Heart right ventricle (tissue), 16 donors: ENCODE results near the gene FLNA. TPM values are rescaled to one million over a fixed set of nuclear protein-coding genes. Genes with fewer than 3 reads are reported as not detected.

Experiments
- ATAC-seq, 8 donors: fragments of 200-7000 bp; cut with Tn5 transposase; one replicate each; pipeline ENCODE4 v1.9.1; 2020; ENCODE audit warnings: mild to moderate bottlenecking in 8 of 8, moderate library complexity in 8 of 8, moderate number of reproducible peaks in 1 of 8
- DNase-seq, 2 donors: peaks; one replicate each; pipeline ENCODE4 v3.0.0-alpha.2; 2020
- H3K27ac ChIP-seq, 10 donors: fragments of 200-600 bp; sonication (generic) in 2 of 10; one replicate each; pipeline versions ENCODE4 v1.5.0 to v1.8.0; 2020 to 2022; ENCODE audit warnings: mild to moderate bottlenecking in 3 of 10
- H3K27me3 ChIP-seq, 7 donors: fragments of 200-600 bp; one replicate each; pipeline ENCODE4 v1.8.0; 2021 to 2022; ENCODE audit warnings: mild to moderate bottlenecking in 2 of 7
- H3K36me3 ChIP-seq, 9 donors: fragments of 200-600 bp; sonication (generic) in 1 of 9; one replicate each; pipeline versions ENCODE4 v1.5.0 to v1.8.0; 2020 to 2022; ENCODE audit warnings: mild to moderate bottlenecking in 2 of 9
- H3K4me1 ChIP-seq, 9 donors: fragments of 200-600 bp; sonication (generic) in 1 of 9; one replicate each; pipeline versions ENCODE4 v1.5.0 to v1.8.0; 2020 to 2022; ENCODE audit warnings: mild to moderate bottlenecking in 4 of 9
- H3K4me3 ChIP-seq, 10 donors: fragments of 200-600 bp; sonication (generic) in 2 of 10; one replicate each; pipeline versions ENCODE4 v1.5.0 to v1.8.0; 2020 to 2022; ENCODE audit warnings: mild to moderate bottlenecking in 7 of 10, moderate library complexity in 2 of 10
- H3K9me3 ChIP-seq, 11 donors: fragments of 200-600 bp in 10 of 11; sonication (generic) in 2 of 11; one replicate each; pipeline versions ENCODE4 v1.5.0 to v1.8.0; 2013 to 2022; ENCODE audit warnings: mild to moderate bottlenecking in 2 of 11, control low read depth in 1 of 11, moderate library complexity in 1 of 11
- WGBS, 2 donors: extraction: QIAGEN DNeasy Blood & Tissue Kit; methylation state at CpG; one replicate each; pipeline ENCODE4 v1.1.7; 2013; ENCODE audit warnings: inconsistent platforms in 1 of 2; 5-methylcytosine and 5-hydroxymethylcytosine counted together
- intact Hi-C, 10 donors: fragments of 100-400 bp; cut with DNase I; formaldehyde crosslinking; loops; one replicate each; pipeline versions ENCODE4 v1.11.1 to v1.14.2; 2022
- polyA plus RNA-seq, 2 donors: library from polyadenylated mRNA; stranded (reverse); fragments of 200-250 nt; gene quantifications; one replicate each; pipeline ENCODE4 v1.2.3, GENCODE V29; 2013
- total RNA-seq, 10 donors: library from RNA; stranded (reverse); fragmentation: NEBNext Ultra II Directional in 3 of 10; extraction: Animal tissue kit (Norgen Biotek cat#: 25700) in 3 of 10; gene quantifications; one replicate each; pipeline versions ENCODE4 v1.2.1 to v1.2.4, GENCODE V29; 2021 to 2023
- TF ChIP-seq, protein P1 (sequence below), 9 donors: fragments of 200-600 bp; sonication (generic) in 2 of 9; IDR thresholded peaks; one replicate each; pipeline versions ENCODE4 v1.5.0 to v1.8.0; 2021 to 2022; ENCODE audit warnings: antibody characterized with exemption in 9 of 9, mild to moderate bottlenecking in 5 of 9, moderate library complexity in 1 of 9
- donor health status: Arrhythmogenic right ventricular cardiomyopathy.
- donor health status: ischemic (EF 13 %, LVEDD 7.1; RV severe dilation, severe dysfunction).
- donor health status: healthy with polysubstance abuse.
- donor health status: DM: no; HTN: yes; CAD: no.
- donor health status: DM: no; HTN: no; CAD: no.
- donor health status: ischemic (EF 25% LVEDD 6.9; RV normal size, moderate dysfunction).
- donor health status: ischemic (EF 25% LVEDD 5.7; RV mildly dilated, moderate dysfunction).
- donor health status: healthy.
- donor health status: DM: yes; HTN: yes; CAD: no.
- donor health status: Ischemic cardiomyopathy.
- donor health status: ischemic (EF 35%, LVEDD 5.7; RV mildly dilated, moderate dysfunction).
- donor health status: nonischemic (EF 11% LVEDD 7.7; RV severe dilation, severe dysfunction).
- donor health status: DM: yes; HTN: yes; CAD: no.
- donor health status: PGD.
- donor health status: ischemic (EF 29% LVEDD 5.4; RV normal size, mild dysfunction).
- donor health status: nonischemic (EF 23%, LVEDD 6.1; RV moderate dilation, normal function).

The FLNA gene
- total and polyA plus RNA-seq, 12 donors, result 139 to 442 (median 199) TPM

DNA sequence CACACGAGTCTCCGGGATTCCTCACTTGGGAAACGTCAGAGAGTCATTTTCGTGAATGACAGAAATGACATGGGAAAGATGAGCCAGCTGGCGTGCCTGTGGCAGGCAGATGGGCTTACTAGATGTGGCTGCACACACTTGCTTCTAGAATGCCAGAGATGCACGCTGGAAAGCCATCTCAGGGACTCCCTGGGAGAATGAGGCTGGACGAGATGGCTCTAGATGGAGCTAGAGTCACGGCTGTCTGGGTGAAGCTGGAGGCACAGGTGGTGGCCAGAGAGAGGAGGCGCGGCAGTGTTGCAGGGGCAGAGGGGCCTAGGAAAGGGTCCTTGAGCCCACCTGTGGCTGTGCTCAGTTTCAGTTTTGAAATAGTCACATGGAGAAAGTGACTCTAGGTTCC is 52.8 kb downstream of the FLNA start:
- H3K4me3 ChIP-seq, result no peak overlapping the region
- WGBS, 2 donors, result 45 to 50% methylated on average over 10 of the region's 10 CpGs
- TF ChIP-seq, protein P1, sequence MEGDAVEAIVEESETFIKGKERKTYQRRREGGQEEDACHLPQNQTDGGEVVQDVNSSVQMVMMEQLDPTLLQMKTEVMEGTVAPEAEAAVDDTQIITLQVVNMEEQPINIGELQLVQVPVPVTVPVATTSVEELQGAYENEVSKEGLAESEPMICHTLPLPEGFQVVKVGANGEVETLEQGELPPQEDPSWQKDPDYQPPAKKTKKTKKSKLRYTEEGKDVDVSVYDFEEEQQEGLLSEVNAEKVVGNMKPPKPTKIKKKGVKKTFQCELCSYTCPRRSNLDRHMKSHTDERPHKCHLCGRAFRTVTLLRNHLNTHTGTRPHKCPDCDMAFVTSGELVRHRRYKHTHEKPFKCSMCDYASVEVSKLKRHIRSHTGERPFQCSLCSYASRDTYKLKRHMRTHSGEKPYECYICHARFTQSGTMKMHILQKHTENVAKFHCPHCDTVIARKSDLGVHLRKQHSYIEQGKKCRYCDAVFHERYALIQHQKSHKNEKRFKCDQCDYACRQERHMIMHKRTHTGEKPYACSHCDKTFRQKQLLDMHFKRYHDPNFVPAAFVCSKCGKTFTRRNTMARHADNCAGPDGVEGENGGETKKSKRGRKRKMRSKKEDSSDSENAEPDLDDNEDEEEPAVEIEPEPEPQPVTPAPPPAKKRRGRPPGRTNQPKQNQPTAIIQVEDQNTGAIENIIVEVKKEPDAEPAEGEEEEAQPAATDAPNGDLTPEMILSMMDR (IDR thresholded peaks at IDR 0.05), result peak in 5 of 9 donors; percentile 14 to 46 (median 25)
- ATAC-seq (peak in 5 of 8 donors; percentile 45 to 76 (median 66)), DNase-seq (peak in 1 of 2 donors; percentile 24)
- peaks cover 0 to 59% (median 0%) of the 10 kb centered on the region in 7 donors for H3K27me3 ChIP-seq
- H3K4me1 ChIP-seq, result peaks cover 0 to 16% (median 8%) of the 10 kb centered on the region in 9 donors
- no peaks in the 10 kb centered on the region for H3K36me3 ChIP-seq
- intact Hi-C loops, result no loop called here
- no peak overlapping the region for H3K27ac ChIP-seq
- no peaks in the 10 kb centered on the region for H3K9me3 ChIP-seq

DNA sequence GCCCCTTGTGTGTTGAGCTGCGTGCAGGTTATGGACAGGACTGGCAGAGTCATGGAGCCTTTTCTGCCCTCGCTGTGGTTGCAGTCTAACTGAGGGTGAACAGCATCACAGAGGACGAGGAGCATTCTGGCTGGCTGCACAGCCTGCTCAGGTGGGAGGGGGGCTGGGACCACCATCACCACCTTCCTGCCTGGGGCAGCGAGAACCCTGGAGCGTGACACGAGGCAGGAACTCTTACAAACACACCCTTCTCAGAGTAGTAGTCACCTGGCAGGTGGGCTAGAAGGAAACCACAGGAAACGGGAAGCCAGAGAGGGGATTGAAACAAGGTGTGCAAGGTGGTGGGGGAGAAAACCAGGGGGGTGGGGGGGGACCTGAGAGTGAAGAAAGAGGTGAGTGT is 53.3 kb downstream of the FLNA start:
- peaks cover 0 to 12% (median 3%) of the 10 kb centered on the region in 9 donors for H3K4me1 ChIP-seq
- ATAC-seq, result no peak
- peaks cover 0 to 55% (median 0%) of the 10 kb centered on the region in 7 donors for H3K27me3 ChIP-seq
- TF ChIP-seq, protein P1 (IDR thresholded peaks at IDR 0.05), result no peak
- H3K4me3 ChIP-seq, result no peak overlapping the region
- 80 to 91% methylated on average over 7 of the region's 7 CpGs for WGBS, 2 donors
- intact Hi-C loops, result no loop called here
- DNase-seq, result no peak
- H3K9me3 ChIP-seq, result no peaks in the 10 kb centered on the region
- H3K27ac ChIP-seq, result no peak overlapping the region
- H3K36me3 ChIP-seq, result no peaks in the 10 kb centered on the region

DNA sequence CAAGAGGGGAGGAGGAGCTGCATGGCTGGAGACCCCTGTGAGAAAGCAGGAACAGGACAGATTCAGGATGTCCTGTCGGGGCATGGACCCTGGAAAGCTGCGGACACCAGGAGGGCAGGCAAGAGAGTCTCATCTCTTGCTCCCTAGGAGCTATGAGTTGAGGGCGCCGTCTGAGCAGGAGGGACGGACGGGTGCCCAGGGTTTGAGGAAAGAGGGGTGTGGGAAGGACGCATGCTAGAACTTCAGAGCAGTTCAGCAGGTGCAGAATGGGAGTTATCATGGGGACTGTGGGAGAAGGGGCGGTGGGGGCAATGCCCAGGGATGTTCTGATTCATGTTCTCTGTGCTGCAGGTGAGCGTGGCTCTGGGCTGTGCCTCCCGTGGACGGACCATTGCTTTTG is 54.0 kb downstream of the FLNA start:
- no peak for DNase-seq
- 93 to 94% methylated on average over 10 to 11 of the region's 11 CpGs for WGBS, 2 donors
- TF ChIP-seq, protein P1 (IDR thresholded peaks at IDR 0.05), result no peak
- Histone ChIP-seq H3K27ac (no peak overlapping the region), H3K27me3 (peaks cover 0 to 48% (median 0%) of the 10 kb centered on the region in 7 donors), H3K9me3 (no peaks in the 10 kb centered on the region), H3K36me3 (no peaks in the 10 kb centered on the region), H3K4me3 (no peak overlapping the region), H3K4me1 (peaks cover 0 to 7% (median 0%) of the 10 kb centered on the region in 9 donors)
- intact Hi-C loops, result no loop called here
- ATAC-seq, result peak in 1 of 8 donors; percentile 14

DNA sequence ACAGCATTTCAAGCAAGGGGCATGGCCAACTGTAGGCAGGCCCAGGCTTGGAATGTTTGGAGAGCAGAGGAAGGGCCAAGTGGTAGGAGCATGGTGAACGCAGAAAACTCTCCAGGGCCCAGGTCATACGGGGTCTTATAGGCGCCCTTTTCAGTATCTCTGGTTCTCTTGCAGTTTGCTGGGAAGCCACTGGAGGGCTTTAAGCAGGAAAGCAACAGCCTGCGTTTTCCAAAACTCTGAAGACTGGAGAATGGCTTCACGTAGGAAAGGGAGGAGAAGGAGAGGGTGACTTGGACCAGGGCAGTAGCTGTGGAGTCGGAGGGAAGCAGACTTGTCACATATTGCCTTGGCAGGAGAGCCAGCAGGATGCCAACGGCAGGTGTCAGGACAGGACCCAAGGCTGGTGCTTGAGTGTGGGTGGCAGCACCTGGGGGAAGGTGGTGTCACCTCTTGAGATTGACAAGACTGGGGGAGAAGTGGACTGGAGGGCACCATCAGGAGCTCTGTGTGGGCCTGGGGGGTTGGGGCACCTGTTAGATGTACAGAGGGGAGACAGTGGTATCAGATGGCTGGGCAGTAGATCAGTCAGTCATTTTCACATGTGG is 56.9 kb downstream of the FLNA start:
- DNase-seq (peak in 1 of 2 donors; percentile 17), ATAC-seq (peak in 7 of 8 donors; percentile 21 to 55 (median 27))
- H3K4me3 ChIP-seq, result no peak overlapping the region
- no peaks in the 10 kb centered on the region for H3K9me3 ChIP-seq
- H3K36me3 ChIP-seq, result no peaks in the 10 kb centered on the region
- WGBS, 2 donors, result 10 to 14% methylated on average over 7 of the region's 7 CpGs
- H3K4me1 ChIP-seq, result peaks cover 0 to 8% (median 0%) of the 10 kb centered on the region in 9 donors
- H3K27me3 ChIP-seq, result peaks cover 0 to 35% (median 0%) of the 10 kb centered on the region in 7 donors
- intact Hi-C loops, result no loop called here
- H3K27ac ChIP-seq, result no peak overlapping the region
- TF ChIP-seq, protein P1 (IDR thresholded peaks at IDR 0.05), result peak in 8 of 9 donors; percentile 12 to 64 (median 50)
